GM12865 (cell line): Measurements from ENCODE around the gene UBE2Q1.

Experiments used
- DNase-seq: peaks from one replicate; pipeline ENCODE4 v3.0.0; 2010; ENCODE audit warnings: low read depth
- H3K4me3 ChIP-seq: 2 replicates; pipeline ENCODE4 v1.5.1; 2011; ENCODE audit warnings: mild to moderate bottlenecking, low read depth, low read length, control low read depth
- TF ChIP-seq, protein P1 (sequence below): IDR thresholded peaks from 2 replicates; pipeline ENCODE4 v1.5.1; 2011; ENCODE audit warnings: low read length, control low read depth, low read depth, inconsistent platforms; ENCODE audit not compliant: insufficient read depth; ENCODE audit errors: missing control alignments

UBE2Q1 gene

GRCh38 chr1:154559466-154560044 is 1.1 kb upstream of the UBE2Q1 start:
- TF ChIP-seq, protein P1, sequence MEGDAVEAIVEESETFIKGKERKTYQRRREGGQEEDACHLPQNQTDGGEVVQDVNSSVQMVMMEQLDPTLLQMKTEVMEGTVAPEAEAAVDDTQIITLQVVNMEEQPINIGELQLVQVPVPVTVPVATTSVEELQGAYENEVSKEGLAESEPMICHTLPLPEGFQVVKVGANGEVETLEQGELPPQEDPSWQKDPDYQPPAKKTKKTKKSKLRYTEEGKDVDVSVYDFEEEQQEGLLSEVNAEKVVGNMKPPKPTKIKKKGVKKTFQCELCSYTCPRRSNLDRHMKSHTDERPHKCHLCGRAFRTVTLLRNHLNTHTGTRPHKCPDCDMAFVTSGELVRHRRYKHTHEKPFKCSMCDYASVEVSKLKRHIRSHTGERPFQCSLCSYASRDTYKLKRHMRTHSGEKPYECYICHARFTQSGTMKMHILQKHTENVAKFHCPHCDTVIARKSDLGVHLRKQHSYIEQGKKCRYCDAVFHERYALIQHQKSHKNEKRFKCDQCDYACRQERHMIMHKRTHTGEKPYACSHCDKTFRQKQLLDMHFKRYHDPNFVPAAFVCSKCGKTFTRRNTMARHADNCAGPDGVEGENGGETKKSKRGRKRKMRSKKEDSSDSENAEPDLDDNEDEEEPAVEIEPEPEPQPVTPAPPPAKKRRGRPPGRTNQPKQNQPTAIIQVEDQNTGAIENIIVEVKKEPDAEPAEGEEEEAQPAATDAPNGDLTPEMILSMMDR = peak; percentile 96
- peak; percentile 94 for DNase-seq

GRCh38 chr1:154558720-154559465 is 431 bp upstream of the UBE2Q1 start:
- H3K4me3 ChIP-seq = peak overlapping the region; percentile 96
- TF ChIP-seq, protein P1 = no peak
- peak; percentile 100 for DNase-seq

More at GRCh38 chr1:154559466-154560044, 1.1 kb upstream of the UBE2Q1 start:
- H3K4me3 ChIP-seq = peak overlapping the region; percentile 96

GRCh38 chr1:154557248-154557938 is 1.1 kb downstream of the UBE2Q1 start:
- no peak for DNase-seq
- peak overlapping the region; percentile 92 for H3K4me3 ChIP-seq
- TF ChIP-seq, protein P1 = no peak

DNA sequence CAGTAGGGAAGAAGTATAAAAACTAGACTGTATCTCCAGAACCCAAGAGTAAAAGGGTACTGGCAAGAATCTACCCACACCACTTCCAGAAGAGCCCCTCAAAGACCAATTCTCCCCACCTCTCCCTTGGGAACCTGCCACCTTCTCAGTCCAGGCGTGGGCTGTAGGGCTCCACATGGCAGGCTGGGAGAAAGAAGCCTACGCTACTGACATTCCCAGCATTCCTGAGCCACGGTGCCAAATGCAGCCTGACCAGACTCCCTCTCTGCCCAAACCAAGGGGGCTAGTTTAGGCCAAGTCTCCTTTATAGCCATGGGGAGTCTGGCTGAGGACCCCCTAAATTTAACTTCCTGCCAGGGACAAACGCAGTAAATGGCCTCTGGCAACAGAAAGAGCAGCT is 2.0 kb downstream of the UBE2Q1 start:
- peak overlapping the region; percentile 92 for H3K4me3 ChIP-seq
- TF ChIP-seq, protein P1 = no peak
- no peak for DNase-seq

DNA sequence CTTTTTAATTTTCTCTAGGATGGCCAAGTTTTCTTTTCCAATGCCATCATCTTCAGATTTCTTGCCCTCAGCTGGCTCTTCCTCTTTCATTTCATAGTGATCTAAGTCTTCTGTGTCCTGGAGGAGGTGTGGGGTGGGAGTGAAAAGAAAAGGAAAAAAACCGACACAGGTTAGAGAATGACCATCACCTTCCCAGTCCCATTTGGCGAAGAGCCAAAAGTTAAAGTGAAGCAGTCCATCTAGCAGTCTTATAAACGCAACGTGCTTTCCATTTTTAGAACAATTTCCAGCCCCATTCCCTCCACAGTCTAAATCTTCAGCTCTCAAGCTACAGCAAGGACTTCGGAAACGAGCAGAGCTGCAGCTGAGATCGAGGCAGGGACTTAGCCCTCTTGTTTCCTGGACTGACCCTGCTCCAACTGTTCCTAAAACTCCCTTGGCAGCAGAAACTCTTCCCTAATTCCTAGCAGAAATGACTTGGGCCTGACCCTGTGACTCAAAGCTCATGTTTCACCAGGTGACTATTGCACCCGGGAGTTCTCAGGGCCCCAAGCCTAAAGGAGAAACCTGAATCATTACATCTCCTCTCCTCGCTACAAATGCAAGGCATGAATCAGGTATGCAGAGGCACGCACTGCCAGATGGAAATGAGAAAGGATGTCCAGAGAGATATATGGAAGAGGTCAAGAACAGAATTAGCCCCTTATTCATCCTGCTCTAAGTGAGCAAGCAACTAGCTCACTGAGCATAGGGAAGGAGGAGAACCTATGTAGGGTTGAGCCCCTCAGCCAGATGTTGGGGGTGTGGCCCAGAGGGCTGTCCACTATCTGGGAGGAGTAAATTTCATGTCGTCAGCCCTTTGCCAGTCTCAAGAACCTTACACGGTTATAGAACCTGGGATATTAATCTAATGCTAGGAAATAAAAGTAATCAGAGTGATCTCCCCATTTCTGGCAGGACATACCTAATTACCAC is 5.1 kb downstream of the UBE2Q1 start:
- DNase-seq = no peak
- TF ChIP-seq, protein P1 = no peak

DNA sequence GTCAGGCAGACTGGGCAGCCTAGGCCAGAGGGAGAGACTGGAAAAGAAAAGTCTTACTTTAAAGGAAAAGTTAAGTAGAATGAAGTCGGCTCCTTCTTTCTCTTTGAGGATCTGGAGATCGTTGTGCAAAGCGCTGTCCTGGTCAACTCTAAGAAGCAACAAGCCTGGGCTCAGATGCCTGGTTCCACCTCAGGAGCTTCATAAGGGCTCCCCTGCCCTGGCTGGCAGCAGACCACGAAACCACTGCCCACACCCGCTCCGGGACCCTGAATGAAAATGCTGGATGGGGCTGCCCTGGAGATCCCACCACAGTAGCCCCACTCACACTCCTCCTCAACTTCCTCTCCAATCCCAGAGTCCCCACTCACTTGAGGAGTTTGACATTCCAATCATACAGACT is 6.4 kb downstream of the UBE2Q1 start:
- DNase-seq = no peak
- TF ChIP-seq, protein P1 = no peak

More for the DNA sequence above, 5.1 kb downstream of the UBE2Q1 start:
- H3K4me3 ChIP-seq = no peak overlapping the region

More for the DNA sequence above, 6.4 kb downstream of the UBE2Q1 start:
- no peak overlapping the region for H3K4me3 ChIP-seq
